G401 (cell line): ENCODE measurements around the gene IPO13. TPM values are rescaled to one million over a fixed set of nuclear protein-coding genes. Genes with fewer than 3 reads are reported as not detected.

Experiments
- total RNA-seq: library from RNA; depleted of rRNA; stranded (reverse); fragments of >200 nt; shearing (Covaris generic); gene quantifications from 2 replicates; pipeline ENCODE4 v1.2.3, GENCODE V29; 2014; rRNA removed

IPO13 gene
- total RNA-seq, 1 experiment from 2014 or later = 15.9 TPM

Other genes starting within 250 kb of the IPO13 start
- gene ST3GAL3, start 239.4 kb upstream of the IPO13 start, total RNA-seq = 14.2 and 15.7 TPM in 2 replicates
- not detected in 2 replicates for gene ARTN, start 13.1 kb upstream of the IPO13 start, total RNA-seq
- 43.0 and 47.6 TPM in 2 replicates for gene DPH2, start 23.1 kb downstream of the IPO13 start, total RNA-seq
- 133 and 183 TPM in 2 replicates for gene ATP6V0B, start 28.0 kb downstream of the IPO13 start, total RNA-seq
- gene B4GALT2, start 32.3 kb downstream of the IPO13 start, total RNA-seq = 38.9 and 56.4 TPM in 2 replicates
- gene CCDC24, start 44.6 kb downstream of the IPO13 start, total RNA-seq = 2.2 and 8.1 TPM in 2 replicates
- gene SLC6A9, start 84.5 kb downstream of the IPO13 start, total RNA-seq = 0.55 and 1.7 TPM in 2 replicates
- not detected in 2 replicates for gene KLF17, start 171.9 kb downstream of the IPO13 start, total RNA-seq
- not detected in 2 replicates for gene KLF18, start 194.7 kb downstream of the IPO13 start, total RNA-seq